Lung (tissue), 16 donors: ENCODE measurements around the gene ZDHHC13. TPM values are rescaled to one million over a fixed set of nuclear protein-coding genes. Genes with fewer than 3 reads are reported as not detected.
A peak's percentile ranks its signal among the peaks of the same experiment; 100 is the strongest.

Source experiments
- ATAC-seq: fragments of 200-7000 bp; cut with Tn5 transposase; one replicate; pipeline ENCODE4 v1.9.1; 2020; ENCODE audit warnings: moderate number of reproducible peaks; ENCODE audit not compliant: insufficient read depth, low FRiP score
- DNase-seq, 3 donors: peaks; one replicate each; pipeline ENCODE4 v3.0.0-alpha.2; 2013 to 2017
- H3K27ac ChIP-seq, 2 donors: one replicate each; pipeline ENCODE4 v1.5.1; 2013; ENCODE audit warnings: mild to moderate bottlenecking in 2 of 2, moderate library complexity in 2 of 2, control low read depth in 1 of 2, inconsistent platforms in 1 of 2, low read depth in 1 of 2, low read length in 1 of 2
- H3K27me3 ChIP-seq, 3 donors: one replicate each; pipeline ENCODE4 v1.5.1; 2013; ENCODE audit warnings: low read length in 2 of 3; ENCODE audit not compliant: control insufficient read depth in 3 of 3, insufficient read depth in 3 of 3
- H3K36me3 ChIP-seq, 4 donors: one replicate each; pipeline ENCODE4 v1.5.1; 2013; ENCODE audit warnings: low read length in 4 of 4, mild to moderate bottlenecking in 1 of 4, moderate library complexity in 1 of 4; ENCODE audit not compliant: control insufficient read depth in 4 of 4, insufficient read depth in 4 of 4
- H3K4me1 ChIP-seq, 5 donors: one replicate each; pipeline ENCODE4 v1.5.1; 2013; ENCODE audit warnings: low read length in 5 of 5, mild to moderate bottlenecking in 2 of 5, moderate library complexity in 1 of 5; ENCODE audit not compliant: control insufficient read depth in 5 of 5, insufficient read depth in 5 of 5
- H3K4me3 ChIP-seq: one replicate; pipeline ENCODE4 v1.5.1; 2013; ENCODE audit warnings: mild to moderate bottlenecking, control low read depth, moderate library complexity
- H3K9ac ChIP-seq, 2 donors: one replicate each; pipeline ENCODE4 v1.5.1; 2013; ENCODE audit warnings: low read length in 2 of 2, control low read depth in 1 of 2; ENCODE audit not compliant: insufficient read depth in 1 of 2
- H3K9me3 ChIP-seq, 4 donors: one replicate each; pipeline ENCODE4 v1.5.1; 2013; ENCODE audit warnings: low read length in 3 of 4, mild to moderate bottlenecking in 1 of 4, moderate library complexity in 1 of 4; ENCODE audit not compliant: control insufficient read depth in 4 of 4, insufficient read depth in 3 of 4
- WGBS, 2 donors: extraction: QIAGEN DNeasy Blood & Tissue Kit; methylation state at CpG; one replicate each; pipeline ENCODE4 v1.1.7; 2013; 5-methylcytosine and 5-hydroxymethylcytosine counted together
- long read RNA-seq, 5 donors: transcript quantifications; one replicate each; lab custom pipeline, GENCODE V29; 2026
- polyA plus RNA-seq, 2 donors: library from polyadenylated mRNA; stranded (reverse); fragments of 200-250 nt; gene quantifications; one replicate each; pipeline ENCODE4 v1.2.1, GENCODE V29; 2013
- total RNA-seq, 2 donors: library from RNA; depleted of rRNA in 1 of 2; stranded (reverse); fragments of >200 nt in 1 of 2; gene quantifications; one replicate each; pipeline ENCODE4 v1.2.1, GENCODE V29; 2014 to 2021
- TF ChIP-seq, protein P1 (sequence below): IDR thresholded peaks from 2 replicates; pipeline ENCODE4 v1.5.1; 2012; ENCODE audit warnings: mild to moderate bottlenecking; ENCODE audit errors: control extremely low read depth, extremely low read depth
- donor health status: control.
- donor health status: control.
- donor health status: Bipolar disorder and iron deficiency.
- donor health status: healthy.
- donor health status: DM: yes; HTN: yes; CAD: no.

The ZDHHC13 gene, protein sequence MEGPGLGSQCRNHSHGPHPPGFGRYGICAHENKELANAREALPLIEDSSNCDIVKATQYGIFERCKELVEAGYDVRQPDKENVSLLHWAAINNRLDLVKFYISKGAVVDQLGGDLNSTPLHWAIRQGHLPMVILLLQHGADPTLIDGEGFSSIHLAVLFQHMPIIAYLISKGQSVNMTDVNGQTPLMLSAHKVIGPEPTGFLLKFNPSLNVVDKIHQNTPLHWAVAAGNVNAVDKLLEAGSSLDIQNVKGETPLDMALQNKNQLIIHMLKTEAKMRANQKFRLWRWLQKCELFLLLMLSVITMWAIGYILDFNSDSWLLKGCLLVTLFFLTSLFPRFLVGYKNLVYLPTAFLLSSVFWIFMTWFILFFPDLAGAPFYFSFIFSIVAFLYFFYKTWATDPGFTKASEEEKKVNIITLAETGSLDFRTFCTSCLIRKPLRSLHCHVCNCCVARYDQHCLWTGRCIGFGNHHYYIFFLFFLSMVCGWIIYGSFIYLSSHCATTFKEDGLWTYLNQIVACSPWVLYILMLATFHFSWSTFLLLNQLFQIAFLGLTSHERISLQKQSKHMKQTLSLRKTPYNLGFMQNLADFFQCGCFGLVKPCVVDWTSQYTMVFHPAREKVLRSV
- total RNA-seq: 10 to 100 TPM; 13.5 to 20.0 TPM
- polyA plus RNA-seq: 10 to 100 TPM; 10.6 to 11.3 TPM
- long read RNA-seq, donor 1, transcript ZDHHC13-202 (17 exons, 2,445 nt): major isoform, 5 of 5 reads
- long read RNA-seq, donor 1, partial matches to known transcripts: 0 of 5 reads
- long read RNA-seq, donor 1, other reads (novel, unspliced or antisense): 0 of 5 reads
- long read RNA-seq, donor 2, partial matches to known transcripts: 0 of 3 reads
- long read RNA-seq, donor 2, other reads (novel, unspliced or antisense): 0 of 3 reads
- long read RNA-seq, donor 3, partial matches to known transcripts: 0 of 5 reads
- long read RNA-seq, donor 3, other reads (novel, unspliced or antisense): 0 of 5 reads
- long read RNA-seq, donor 4, partial matches to known transcripts: 6 of 7 reads
- long read RNA-seq, donor 4, other reads (novel, unspliced or antisense): 0 of 7 reads
- long read RNA-seq, donor 5, partial matches to known transcripts: 9 of 13 reads
- long read RNA-seq, donor 5, other reads (novel, unspliced or antisense): 0 of 13 reads

- WGBS, 2 donors: 0 to 1% methylated on average over 54 to 61 of the region's 61 CpGs
- peak within 1 kb of the TSS in 1 of 2 donors; percentile 15 for H3K9ac ChIP-seq
- peaks cover 0 to 2% (median 0%) of the 10 kb centered on the region in 4 donors for H3K9me3 ChIP-seq
- DNase-seq: peak; percentile 88 to 93 (median 92)
- H3K27me3 ChIP-seq: no peaks in the 10 kb centered on the region
- no peaks in the 10 kb centered on the region for H3K36me3 ChIP-seq
- H3K4me3 ChIP-seq: peak within 1 kb of the TSS; percentile 84
- peak; percentile 97 for ATAC-seq
- TF ChIP-seq, protein P1, sequence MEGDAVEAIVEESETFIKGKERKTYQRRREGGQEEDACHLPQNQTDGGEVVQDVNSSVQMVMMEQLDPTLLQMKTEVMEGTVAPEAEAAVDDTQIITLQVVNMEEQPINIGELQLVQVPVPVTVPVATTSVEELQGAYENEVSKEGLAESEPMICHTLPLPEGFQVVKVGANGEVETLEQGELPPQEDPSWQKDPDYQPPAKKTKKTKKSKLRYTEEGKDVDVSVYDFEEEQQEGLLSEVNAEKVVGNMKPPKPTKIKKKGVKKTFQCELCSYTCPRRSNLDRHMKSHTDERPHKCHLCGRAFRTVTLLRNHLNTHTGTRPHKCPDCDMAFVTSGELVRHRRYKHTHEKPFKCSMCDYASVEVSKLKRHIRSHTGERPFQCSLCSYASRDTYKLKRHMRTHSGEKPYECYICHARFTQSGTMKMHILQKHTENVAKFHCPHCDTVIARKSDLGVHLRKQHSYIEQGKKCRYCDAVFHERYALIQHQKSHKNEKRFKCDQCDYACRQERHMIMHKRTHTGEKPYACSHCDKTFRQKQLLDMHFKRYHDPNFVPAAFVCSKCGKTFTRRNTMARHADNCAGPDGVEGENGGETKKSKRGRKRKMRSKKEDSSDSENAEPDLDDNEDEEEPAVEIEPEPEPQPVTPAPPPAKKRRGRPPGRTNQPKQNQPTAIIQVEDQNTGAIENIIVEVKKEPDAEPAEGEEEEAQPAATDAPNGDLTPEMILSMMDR: no peak
- peaks cover 0 to 6% (median 0%) of the 10 kb centered on the region in 5 donors for H3K4me1 ChIP-seq
- peak within 1 kb of the TSS; percentile 56 to 64 for H3K27ac ChIP-seq
These were observed at the start of gene ZDHHC13 for GRCh38 chr11:19116971-19117759. ZDHHC13 (plus strand) TSS chr11:19117168; CDS start chr11:19117250, 82 bp downstream.

DNA sequence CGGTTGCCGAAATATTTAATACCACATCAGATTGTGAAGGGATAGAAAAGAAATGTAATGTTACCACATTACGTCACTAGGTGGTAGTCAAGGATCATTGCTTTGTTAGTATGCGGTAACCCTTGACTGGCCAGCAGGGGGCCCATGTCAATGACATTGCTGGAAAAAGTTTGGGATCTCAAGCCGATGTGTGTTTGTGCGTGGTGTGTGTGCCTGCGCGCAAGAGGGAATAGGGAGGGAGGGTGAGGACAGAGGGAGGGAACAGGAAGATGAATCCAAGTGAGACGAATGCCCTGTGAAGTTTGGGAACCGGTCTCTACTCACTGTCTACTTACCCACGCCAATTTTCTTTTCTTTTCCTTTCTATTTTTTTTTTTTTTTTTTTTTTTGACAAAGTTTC lies 45.7 kb upstream of the ZDHHC13 start:
- DNase-seq (peak; percentile 81 to 90 (median 88)), ATAC-seq (peak; percentile 83)
- no peaks in the 10 kb centered on the region for H3K9me3 ChIP-seq
- no peaks in the 10 kb centered on the region for H3K27me3 ChIP-seq
- no peak overlapping the region for H3K9ac ChIP-seq
- H3K4me1 ChIP-seq: peaks cover 0 to 3% (median 0%) of the 10 kb centered on the region in 5 donors
- no peak overlapping the region for H3K27ac ChIP-seq
- H3K36me3 ChIP-seq: no peaks in the 10 kb centered on the region
- TF ChIP-seq, protein P1: peak; percentile 95
- no peak overlapping the region for H3K4me3 ChIP-seq
- WGBS, 2 donors: 5 to 8% methylated on average over 10 to 11 of the region's 11 CpGs

DNA sequence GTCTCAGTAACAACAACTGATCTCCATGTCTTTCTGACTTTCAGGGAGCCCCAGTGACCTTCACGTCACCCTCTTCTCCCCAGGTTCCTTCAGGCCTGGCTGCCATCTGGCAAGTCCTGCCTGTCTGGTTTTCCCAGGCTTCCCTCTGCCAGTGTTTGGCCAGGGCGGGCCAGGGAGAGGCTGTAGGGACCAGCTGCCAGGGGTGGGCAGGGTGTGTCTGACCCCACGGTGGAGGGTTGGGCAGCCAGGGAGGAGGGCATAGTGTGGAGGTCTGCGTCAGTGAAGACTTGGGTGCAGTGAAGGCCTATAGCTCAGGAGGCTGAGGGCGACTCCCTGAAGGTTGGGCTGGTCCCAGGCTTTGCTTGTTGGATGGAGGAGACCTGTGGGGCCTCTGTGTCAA lies 44.5 kb upstream of the ZDHHC13 start:
- 77 to 91% methylated on average over 5 of the region's 5 CpGs for WGBS, 2 donors
- TF ChIP-seq, protein P1: no peak
- no peaks in the 10 kb centered on the region for H3K27me3 ChIP-seq
- peaks cover 0 to 3% (median 0%) of the 10 kb centered on the region in 5 donors for H3K4me1 ChIP-seq
- DNase-seq (peak in 1 of 3 donors; percentile 11), ATAC-seq (no peak)
- H3K4me3 ChIP-seq: no peak overlapping the region
- H3K9me3 ChIP-seq: no peaks in the 10 kb centered on the region
- H3K36me3 ChIP-seq: no peaks in the 10 kb centered on the region
- H3K9ac ChIP-seq: no peak overlapping the region
- no peak overlapping the region for H3K27ac ChIP-seq
